HepG2 (cell line): ENCODE data around the gene SPG7. TPM values are rescaled to one million over a fixed set of nuclear protein-coding genes. Genes with fewer than 3 reads are reported as not detected.

Experiments
- AGO2 ChIP-seq: fragments of 200-400 bp; formaldehyde crosslinking; optimal IDR thresholded peaks from 2 replicates; pipeline ENCODE3; 2017; ENCODE audit warnings: mild to moderate bottlenecking, low read depth, low read length, moderate library complexity
- AKAP8 ChIP-seq: sonication (generic); formaldehyde crosslinking; IDR thresholded peaks from 2 replicates; pipeline ENCODE4 v1.5.1; 2020; ENCODE audit warnings: mild to moderate bottlenecking, missing genetic modification reagents
- HNF4G ChIP-seq, 2 experiments: sonication (generic) in 1 of 2; formaldehyde crosslinking in 1 of 2; IDR thresholded peaks; 2 replicates each; pipeline versions ENCODE4 v1.4.0 to v1.6.1; 2011 to 2020; ENCODE audit warnings: borderline replicate concordance in 2 of 2, low read depth in 2 of 2, mild to moderate bottlenecking in 2 of 2, low read length in 1 of 2, missing genetic modification reagents in 1 of 2, moderate library complexity in 1 of 2
- JUN ChIP-seq: sonication (generic); formaldehyde crosslinking; IDR thresholded peaks from 2 replicates; pipeline ENCODE4 v1.4.0; 2020; ENCODE audit warnings: mild to moderate bottlenecking, missing genetic modification reagents
- MIXL1 ChIP-seq: IDR thresholded peaks from 2 replicates; pipeline ENCODE4 v1.6.1; 2016
- NFIB ChIP-seq: sonication (generic); formaldehyde crosslinking; IDR thresholded peaks from 2 replicates; pipeline ENCODE4 v1.9.0; 2021; ENCODE audit warnings: missing genetic modification reagents, mild to moderate bottlenecking, borderline replicate concordance
- NFYC ChIP-seq: IDR thresholded peaks from 2 replicates; pipeline ENCODE4 v1.6.1; 2016; ENCODE audit warnings: missing genetic modification reagents, missing compliant biosample characterization
- SALL2 ChIP-seq: sonication (generic); formaldehyde crosslinking; IDR thresholded peaks from 2 replicates; pipeline ENCODE4 v1.8.1; 2023; ENCODE audit warnings: mild to moderate bottlenecking, missing genetic modification reagents, inconsistent platforms
- ZBTB38 ChIP-seq: sonication (generic); formaldehyde crosslinking; IDR thresholded peaks from 2 replicates; pipeline ENCODE4 v1.5.1; 2020; ENCODE audit warnings: mild to moderate bottlenecking, missing genetic modification reagents
- ZFX ChIP-seq: sonication (generic); formaldehyde crosslinking; IDR thresholded peaks from 2 replicates; pipeline ENCODE4 v1.4.0; 2020; ENCODE audit warnings: mild to moderate bottlenecking, low read depth, missing genetic modification reagents, moderate library complexity
- ZNF12 ChIP-seq: sonication (generic); formaldehyde crosslinking; IDR thresholded peaks from 2 replicates; pipeline ENCODE4 v1.5.0; 2020; ENCODE audit warnings: missing genetic modification reagents
- ZNF563 ChIP-seq: sonication (generic); formaldehyde crosslinking; IDR thresholded peaks from 2 replicates; pipeline ENCODE4 v1.8.0; 2022; ENCODE audit warnings: mild to moderate bottlenecking, moderate library complexity, missing genetic modification reagents
- ZNF737 ChIP-seq: sonication (generic); formaldehyde crosslinking; IDR thresholded peaks from 2 replicates; pipeline ENCODE4 v1.5.0; 2020; ENCODE audit warnings: missing genetic modification reagents, mild to moderate bottlenecking, borderline replicate concordance
- ZNF777 ChIP-seq: sonication (generic); formaldehyde crosslinking; IDR thresholded peaks from 2 replicates; pipeline ENCODE4 v1.4.0; 2020; ENCODE audit warnings: missing genetic modification reagents
- polyA plus RNA-seq, 8 experiments: library from polyadenylated mRNA; depleted of rRNA in 3 of 8; stranded (reverse) in 7 of 8; unstranded in 1 of 8; fragments of >200 nt; fragmentation: Illumina TruSeq in 4 of 8; extraction: Trizol in 4 of 8; gene quantifications; 2 replicates each; pipeline versions ENCODE4 v1.2.1 to v1.2.3, GENCODE V29; 2011 to 2016; ENCODE audit warnings: low read depth in 4 of 8, missing spikeins in 1 of 8, mixed read lengths in 1 of 8; ENCODE audit not compliant: insufficient read depth in 1 of 8
- total RNA-seq, 5 experiments: library from RNA; depleted of rRNA; stranded (reverse); fragments of >200 nt; fragmentation: Illumina TruSeq; extraction: Trizol; gene quantifications; 2 replicates each; pipeline ENCODE4 v1.2.3, GENCODE V29; 2016; ENCODE audit warnings: low read depth in 1 of 5
- TF ChIP-seq, protein P1 (sequence below): sonication (generic); formaldehyde crosslinking; IDR thresholded peaks from 2 replicates; pipeline ENCODE4 v1.8.1; 2023; ENCODE audit warnings: mild to moderate bottlenecking, missing genetic modification reagents
- TF ChIP-seq, protein P2 (sequence below): sonication (generic); formaldehyde crosslinking; IDR thresholded peaks from 2 replicates; pipeline ENCODE4 v1.5.0; 2020; ENCODE audit warnings: missing genetic modification reagents, mild to moderate bottlenecking, borderline replicate concordance
- TF ChIP-seq, protein P3 (sequence below): sonication (generic); formaldehyde crosslinking; IDR thresholded peaks from 2 replicates; pipeline ENCODE4 v1.5.0; 2020; ENCODE audit warnings: missing genetic modification reagents
- TF ChIP-seq, protein P4 (sequence below): sonication (generic); formaldehyde crosslinking; IDR thresholded peaks from 2 replicates; pipeline ENCODE4 v1.8.0; 2022; ENCODE audit warnings: mild to moderate bottlenecking, missing genetic modification reagents
- TF ChIP-seq, protein P5 (sequence below): sonication (generic); formaldehyde crosslinking; IDR thresholded peaks from 2 replicates; pipeline ENCODE4 v1.4.0; 2020; ENCODE audit warnings: missing genetic modification reagents
- TF ChIP-seq, protein P6 (sequence below): sonication (generic); formaldehyde crosslinking; IDR thresholded peaks from 2 replicates; pipeline ENCODE4 v1.5.0; 2020; ENCODE audit warnings: missing genetic modification reagents

SPG7 gene
- total and polyA plus RNA-seq, 2 of the 13 experiments (the other 11 are each of a cell fraction or from before 2014, with no cell fraction given), result 66.0 to 136 TPM

DNA sequence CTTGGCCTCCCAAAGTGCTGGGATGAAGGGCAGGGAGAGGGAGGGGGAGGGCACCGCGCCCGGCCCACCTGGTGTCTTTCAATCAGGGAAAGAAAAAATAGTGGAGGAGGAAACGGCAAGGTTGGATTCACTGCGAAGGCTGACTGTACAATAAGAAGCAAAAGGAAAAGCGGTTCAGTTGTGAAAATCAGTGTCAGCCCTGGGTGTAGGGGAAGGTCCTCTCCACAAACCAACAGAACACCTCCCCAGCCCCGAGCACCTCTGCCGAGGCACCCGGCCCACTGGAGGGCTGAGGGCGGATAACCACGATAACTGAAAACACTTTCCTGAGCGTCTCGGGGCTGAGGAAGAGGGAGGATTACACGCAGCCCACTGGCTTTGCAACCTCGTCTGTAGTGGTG, 1.4 kb upstream of the SPG7 start (continued):
- TF ChIP-seq, protein P1, sequence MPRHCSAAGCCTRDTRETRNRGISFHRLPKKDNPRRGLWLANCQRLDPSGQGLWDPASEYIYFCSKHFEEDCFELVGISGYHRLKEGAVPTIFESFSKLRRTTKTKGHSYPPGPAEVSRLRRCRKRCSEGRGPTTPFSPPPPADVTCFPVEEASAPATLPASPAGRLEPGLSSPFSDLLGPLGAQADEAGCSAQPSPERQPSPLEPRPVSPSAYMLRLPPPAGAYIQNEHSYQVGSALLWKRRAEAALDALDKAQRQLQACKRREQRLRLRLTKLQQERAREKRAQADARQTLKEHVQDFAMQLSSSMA (CRISPR knock-in tag), result no peak
- TF ChIP-seq ZNF12 (CRISPR knock-in tag), result no peak
- no peak for TF ChIP-seq ZFX (CRISPR knock-in tag)
- TF ChIP-seq, protein P2, sequence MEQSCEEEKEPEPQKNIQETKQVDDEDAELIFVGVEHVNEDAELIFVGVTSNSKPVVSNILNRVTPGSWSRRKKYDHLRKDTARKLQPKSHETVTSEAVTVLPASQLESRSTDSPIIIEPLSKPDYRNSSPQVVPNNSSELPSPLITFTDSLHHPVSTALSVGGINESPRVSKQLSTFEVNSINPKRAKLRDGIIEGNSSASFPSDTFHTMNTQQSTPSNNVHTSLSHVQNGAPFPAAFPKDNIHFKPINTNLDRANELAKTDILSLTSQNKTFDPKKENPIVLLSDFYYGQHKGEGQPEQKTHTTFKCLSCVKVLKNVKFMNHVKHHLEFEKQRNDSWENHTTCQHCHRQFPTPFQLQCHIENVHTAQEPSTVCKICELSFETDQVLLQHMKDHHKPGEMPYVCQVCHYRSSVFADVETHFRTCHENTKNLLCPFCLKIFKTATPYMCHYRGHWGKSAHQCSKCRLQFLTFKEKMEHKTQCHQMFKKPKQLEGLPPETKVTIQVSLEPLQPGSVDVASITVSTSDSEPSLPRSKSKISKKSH, result no peak
- no peak for TF ChIP-seq MIXL1 (CRISPR knock-in tag)
- no peak for TF ChIP-seq JUN (CRISPR knock-in tag)
- TF ChIP-seq, protein P3, sequence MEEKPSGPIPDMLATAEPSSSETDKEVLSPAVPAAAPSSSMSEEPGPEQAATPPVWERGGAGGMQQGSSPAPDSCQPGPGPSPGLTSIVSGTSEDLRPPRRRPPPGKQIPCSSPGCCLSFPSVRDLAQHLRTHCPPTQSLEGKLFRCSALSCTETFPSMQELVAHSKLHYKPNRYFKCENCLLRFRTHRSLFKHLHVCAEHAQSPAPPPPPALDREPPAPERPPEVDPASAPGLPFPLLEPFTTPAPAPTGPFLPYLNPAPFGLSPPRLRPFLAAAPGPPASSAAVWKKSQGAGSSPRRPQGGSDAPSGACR (CRISPR knock-in tag), result no peak
- no peak for TF ChIP-seq SALL2 (CRISPR knock-in tag)
- TF ChIP-seq NFYC, result no peak
- no peak for TF ChIP-seq ZNF737 (CRISPR knock-in tag)
- no peak for TF ChIP-seq HNF4G (IDR thresholded peaks at IDR 0.05; ENCODE audit: borderline replicate concordance, low read depth, low read length)
- TF ChIP-seq HNF4G (CRISPR knock-in tag; IDR thresholded peaks at IDR 0.05; ENCODE audit: borderline replicate concordance, low read depth), result 0 out of 2 replicates have a peak, but pooled peaks have one; percentile 8
- peak; percentile 32; the same call in 1 of the 2 replicates for TF ChIP-seq AKAP8
- no peak for TF ChIP-seq NFIB (CRISPR knock-in tag)
- TF ChIP-seq, protein P4, sequence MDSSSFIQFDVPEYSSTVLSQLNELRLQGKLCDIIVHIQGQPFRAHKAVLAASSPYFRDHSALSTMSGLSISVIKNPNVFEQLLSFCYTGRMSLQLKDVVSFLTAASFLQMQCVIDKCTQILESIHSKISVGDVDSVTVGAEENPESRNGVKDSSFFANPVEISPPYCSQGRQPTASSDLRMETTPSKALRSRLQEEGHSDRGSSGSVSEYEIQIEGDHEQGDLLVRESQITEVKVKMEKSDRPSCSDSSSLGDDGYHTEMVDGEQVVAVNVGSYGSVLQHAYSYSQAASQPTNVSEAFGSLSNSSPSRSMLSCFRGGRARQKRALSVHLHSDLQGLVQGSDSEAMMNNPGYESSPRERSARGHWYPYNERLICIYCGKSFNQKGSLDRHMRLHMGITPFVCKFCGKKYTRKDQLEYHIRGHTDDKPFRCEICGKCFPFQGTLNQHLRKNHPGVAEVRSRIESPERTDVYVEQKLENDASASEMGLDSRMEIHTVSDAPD, result no peak
- no peak for TF ChIP-seq ZNF563 (CRISPR knock-in tag)
- TF ChIP-seq, protein P5, sequence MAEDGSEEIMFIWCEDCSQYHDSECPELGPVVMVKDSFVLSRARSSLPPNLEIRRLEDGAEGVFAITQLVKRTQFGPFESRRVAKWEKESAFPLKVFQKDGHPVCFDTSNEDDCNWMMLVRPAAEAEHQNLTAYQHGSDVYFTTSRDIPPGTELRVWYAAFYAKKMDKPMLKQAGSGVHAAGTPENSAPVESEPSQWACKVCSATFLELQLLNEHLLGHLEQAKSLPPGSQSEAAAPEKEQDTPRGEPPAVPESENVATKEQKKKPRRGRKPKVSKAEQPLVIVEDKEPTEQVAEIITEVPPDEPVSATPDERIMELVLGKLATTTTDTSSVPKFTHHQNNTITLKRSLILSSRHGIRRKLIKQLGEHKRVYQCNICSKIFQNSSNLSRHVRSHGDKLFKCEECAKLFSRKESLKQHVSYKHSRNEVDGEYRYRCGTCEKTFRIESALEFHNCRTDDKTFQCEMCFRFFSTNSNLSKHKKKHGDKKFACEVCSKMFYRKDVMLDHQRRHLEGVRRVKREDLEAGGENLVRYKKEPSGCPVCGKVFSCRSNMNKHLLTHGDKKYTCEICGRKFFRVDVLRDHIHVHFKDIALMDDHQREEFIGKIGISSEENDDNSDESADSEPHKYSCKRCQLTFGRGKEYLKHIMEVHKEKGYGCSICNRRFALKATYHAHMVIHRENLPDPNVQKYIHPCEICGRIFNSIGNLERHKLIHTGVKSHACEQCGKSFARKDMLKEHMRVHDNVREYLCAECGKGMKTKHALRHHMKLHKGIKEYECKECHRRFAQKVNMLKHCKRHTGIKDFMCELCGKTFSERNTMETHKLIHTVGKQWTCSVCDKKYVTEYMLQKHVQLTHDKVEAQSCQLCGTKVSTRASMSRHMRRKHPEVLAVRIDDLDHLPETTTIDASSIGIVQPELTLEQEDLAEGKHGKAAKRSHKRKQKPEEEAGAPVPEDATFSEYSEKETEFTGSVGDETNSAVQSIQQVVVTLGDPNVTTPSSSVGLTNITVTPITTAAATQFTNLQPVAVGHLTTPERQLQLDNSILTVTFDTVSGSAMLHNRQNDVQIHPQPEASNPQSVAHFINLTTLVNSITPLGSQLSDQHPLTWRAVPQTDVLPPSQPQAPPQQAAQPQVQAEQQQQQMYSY, result no peak
- no peak for TF ChIP-seq AGO2
- no peak for TF ChIP-seq ZNF777
- TF ChIP-seq, protein P6, sequence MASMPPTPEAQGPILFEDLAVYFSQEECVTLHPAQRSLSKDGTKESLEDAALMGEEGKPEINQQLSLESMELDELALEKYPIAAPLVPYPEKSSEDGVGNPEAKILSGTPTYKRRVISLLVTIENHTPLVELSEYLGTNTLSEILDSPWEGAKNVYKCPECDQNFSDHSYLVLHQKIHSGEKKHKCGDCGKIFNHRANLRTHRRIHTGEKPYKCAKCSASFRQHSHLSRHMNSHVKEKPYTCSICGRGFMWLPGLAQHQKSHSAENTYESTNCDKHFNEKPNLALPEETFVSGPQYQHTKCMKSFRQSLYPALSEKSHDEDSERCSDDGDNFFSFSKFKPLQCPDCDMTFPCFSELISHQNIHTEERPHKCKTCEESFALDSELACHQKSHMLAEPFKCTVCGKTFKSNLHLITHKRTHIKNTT (CRISPR knock-in tag), result no peak
- peak; percentile 86 for TF ChIP-seq ZBTB38
